NCI-H2029 (cell line): ENCODE measurements around the gene SLC45A1.

ENCODE experiments used
- DNase-seq: peaks from one replicate; lab custom pipeline; 2025; lab: John Stamatoyannopoulos, UW

SLC45A1 gene

DNA sequence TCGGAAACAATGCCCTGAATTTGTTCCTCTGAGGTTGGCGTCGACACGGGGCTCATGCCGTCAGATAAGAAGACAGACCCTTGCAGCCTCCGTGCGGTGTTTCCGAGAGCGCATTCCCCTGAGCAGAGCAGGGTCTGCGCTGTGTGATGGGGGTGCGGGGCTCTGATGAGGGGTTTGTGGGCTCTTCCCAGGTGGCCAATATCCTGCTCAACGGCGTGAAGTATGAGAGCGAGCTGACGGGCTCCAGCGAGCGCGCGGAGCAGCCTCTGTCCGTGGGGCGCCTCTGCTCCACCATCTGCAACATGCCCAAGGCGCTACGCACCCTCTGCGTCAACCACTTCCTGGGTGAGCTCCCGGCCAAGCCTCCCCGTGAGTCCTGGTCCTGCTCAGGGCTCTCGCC is 17.3 kb downstream of the SLC45A1 start:
- no peak for DNase-seq

DNA sequence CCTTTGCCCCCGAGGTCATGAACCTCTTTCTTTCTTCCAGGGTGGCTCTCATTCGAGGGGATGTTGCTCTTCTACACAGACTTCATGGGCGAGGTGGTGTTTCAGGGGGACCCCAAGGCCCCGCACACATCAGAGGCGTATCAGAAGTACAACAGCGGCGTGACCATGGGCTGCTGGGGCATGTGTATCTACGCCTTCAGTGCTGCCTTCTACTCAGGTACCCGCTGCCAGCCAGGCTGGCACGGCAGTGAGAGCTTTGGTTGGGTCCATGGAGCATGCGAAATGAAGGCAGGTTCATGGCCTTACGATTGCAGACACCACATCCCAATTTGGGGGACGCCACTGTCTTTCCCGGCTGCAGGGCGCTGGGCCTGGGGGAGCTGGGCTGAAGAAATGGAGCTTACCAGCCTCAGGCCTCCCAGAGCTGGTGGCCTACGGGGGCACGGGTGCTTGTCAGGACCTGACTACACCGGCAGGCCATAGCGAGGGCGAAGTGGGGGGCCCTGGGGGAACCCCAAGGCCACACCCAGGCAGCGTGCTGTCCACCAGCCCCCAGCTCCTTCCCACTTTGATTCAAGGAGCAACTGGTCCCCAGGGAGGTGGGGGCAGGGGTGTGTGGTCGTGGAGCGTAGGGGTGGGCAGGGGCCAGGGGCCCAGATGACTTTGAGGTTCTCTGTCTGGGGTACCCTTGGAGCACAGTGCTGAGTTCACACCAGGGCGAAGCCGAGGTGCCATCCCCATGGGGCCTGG is 20.0 kb downstream of the SLC45A1 start:
- no peak for DNase-seq

DNA sequence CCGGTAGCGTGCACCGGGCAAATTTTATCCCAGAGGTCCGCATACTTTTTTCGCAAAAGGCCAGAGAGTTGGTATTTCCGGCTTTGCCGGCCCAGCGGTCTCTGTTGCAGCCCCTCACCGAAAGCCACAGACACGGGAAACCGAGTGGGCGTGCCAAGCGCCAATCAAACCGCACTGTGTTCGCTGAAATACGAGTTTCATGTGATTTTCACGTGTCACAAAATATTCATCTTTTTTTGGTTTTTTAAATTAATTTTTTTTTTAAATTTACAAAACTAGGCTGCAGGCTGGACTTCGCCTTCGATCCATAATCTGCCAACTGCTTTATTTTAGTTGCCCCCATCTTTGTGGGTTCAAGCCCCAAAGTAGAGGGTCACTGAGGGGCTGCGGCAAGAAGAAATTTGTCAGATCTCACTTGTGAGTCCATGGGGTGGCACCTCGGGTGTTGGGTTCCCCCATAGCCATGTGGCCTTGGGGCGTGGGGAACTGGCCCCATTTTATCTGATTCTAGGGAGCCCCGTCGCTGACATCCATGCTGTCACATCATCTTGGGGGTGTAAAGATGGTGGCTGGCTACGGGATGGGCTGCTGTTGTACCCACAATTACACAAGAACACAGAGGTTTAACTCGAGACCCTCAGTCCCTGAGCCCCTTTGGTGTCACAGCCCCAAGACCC is 20.8 kb downstream of the SLC45A1 start:
- no peak for DNase-seq

DNA sequence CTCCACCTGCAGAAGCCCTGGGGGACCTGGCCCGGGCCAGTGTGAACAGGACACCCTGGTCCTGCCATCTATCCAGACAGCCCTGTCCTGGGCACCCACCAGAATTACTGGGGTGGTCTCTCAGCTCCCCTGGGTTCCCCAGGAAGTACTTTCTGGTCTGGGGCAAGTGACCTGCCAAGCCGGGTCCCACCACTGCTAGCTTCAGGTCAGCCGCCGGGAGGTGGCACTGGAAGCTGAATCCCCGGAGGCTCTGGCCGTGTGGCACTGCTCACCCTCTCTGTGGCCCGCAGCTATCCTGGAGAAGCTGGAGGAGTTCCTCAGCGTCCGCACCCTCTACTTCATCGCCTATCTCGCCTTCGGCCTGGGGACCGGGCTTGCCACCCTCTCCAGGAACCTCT is 21.3 kb downstream of the SLC45A1 start:
- no peak for DNase-seq

DNA sequence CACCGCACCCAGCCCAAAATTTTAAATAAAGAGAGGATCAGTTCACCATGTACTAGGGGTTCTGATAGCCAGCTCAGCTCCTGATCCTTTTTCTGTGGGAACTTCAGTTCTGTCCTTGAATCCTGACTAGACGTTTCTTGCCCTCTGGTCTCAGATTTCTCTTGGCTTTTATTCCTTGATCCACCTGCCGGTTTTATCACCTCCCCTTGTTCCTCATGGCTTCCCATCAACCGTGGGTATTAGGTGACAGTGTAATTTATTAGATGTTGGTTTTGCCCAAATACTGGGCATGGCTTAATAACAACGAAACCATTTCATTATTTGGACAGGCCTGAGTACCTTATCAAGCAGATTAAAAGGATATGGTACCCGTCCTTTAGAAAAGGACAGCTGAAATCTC is 22.5 kb downstream of the SLC45A1 start:
- no peak for DNase-seq

DNA sequence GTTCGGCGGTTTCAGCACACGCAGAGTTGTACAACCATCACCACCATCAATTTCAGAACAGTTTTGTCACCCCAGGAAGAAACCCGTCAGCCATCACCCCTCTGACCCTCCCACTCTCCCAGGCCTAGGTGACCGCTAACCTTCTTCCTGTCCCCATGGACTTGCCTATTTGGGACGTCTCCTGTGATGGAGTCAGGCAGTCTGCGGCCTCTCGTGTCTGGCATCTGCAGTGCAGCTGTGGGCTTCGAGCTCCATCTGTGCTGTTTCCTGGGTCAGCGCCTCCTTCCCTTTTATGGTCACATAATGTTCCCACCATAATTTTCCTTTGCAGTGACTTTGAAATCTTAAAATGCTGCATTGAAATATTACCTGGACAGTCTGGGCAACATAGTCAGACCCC is 24.4 kb downstream of the SLC45A1 start:
- no peak for DNase-seq

DNA sequence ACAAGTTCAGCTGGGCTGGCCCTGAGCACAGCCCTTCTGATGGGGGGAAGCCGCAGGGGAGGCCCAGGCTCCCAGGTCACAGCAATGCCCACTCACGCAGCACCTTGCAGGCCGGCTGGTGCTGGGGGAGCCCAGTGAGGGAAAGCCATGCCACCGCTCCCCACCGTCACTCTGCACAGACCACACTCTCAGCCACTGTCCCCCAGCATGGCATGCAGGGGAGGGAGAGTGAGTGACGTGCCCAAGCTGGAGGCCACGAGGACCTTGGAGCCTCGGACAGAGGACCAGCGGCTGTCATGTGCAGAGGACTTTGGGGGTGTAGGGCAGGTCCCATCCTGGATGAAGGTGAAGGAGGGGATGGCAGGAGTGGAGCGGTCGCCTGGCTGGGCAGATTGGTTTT is 25.1 kb downstream of the SLC45A1 start:
- no peak for DNase-seq

DNA sequence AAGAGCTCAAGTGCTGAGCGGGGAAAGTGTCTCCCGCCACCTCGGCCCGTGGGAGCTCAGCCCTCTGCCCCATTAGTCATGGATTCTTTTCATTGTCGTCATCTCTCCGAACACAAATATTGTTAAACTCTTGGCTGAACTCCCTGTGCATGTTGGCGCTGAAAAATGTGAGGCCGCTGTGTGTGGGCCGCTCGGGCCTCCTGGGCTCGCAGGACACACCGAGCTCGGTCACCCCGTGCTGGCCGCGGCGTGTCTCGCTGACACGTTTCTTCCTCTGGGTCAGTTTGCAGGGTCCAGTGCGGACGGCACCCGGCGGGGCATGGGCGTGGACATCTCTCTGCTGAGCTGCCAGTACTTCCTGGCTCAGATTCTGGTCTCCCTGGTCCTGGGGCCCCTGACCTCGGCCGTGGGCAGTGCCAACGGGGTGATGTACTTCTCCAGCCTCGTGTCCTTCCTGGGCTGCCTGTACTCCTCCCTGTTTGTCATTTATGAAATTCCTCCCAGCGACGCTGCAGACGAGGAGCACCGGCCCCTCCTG is 25.6 kb downstream of the SLC45A1 start:
- DNase-seq, result no peak

DNA sequence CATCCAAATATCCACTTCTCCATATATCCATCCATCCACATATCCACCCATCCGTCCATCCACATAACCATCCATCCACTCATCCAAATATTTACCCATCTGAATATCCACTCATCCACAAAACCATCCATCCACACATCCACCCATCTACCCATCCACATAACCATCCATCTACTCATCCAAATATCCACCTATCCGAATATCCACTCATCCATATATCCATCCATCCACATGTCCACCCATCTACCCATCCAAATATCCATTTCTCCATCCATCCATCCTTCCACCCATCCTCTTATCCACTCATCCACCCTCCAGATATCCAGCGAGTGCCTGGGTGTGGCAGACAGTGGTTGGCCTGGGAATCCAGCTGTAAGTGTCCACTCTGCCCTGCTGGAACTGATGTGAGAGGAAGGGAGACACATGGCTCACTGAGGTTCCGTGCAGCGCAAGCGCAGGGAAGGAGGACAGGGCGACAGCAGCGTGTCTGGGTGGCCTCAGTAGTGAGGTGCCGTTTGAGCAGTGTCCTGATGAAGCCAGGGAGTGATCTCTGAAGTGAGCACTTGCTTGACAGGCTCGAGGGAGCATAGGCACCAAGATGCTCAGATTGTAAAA is 27.1 kb downstream of the SLC45A1 start:
- DNase-seq, result no peak

DNA sequence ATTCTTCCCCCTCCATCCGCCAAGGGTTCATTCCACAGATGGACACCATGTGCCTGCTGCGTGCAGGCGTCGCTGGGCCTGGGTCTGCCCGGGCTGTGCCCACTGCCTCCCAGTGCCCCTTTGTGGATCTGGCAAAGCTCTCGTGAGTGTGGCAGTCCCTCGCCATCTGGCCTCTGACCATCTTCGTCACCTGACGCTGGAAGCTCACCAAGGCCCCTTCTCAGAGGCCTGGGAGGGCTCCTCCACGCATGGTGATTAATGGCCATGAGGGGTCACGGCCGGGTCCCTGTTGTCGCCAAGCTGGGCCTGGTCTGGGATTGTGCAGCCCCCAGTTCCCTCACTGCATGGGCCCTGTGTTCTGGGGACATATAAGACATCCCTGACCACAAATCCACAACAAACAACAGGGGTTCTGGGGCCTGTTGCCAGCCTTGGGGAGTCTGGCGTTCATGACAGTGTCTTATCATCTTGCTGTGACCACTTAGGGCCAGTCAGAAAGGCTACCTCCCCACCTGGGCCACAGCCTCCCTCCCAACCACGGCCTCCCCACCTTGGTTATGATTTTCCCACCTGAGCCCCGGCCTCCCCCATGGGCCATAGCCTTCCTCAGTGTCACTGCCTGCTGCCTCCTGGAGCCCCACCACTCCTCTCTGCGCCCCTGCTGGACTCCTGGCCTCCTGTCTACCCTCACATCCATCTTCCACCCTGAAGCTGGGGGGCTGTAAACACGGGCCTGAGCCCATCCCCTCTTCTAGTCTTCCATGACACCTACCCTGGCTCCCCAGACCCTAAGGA is 27.9 kb downstream of the SLC45A1 start:
- no peak for DNase-seq

DNA sequence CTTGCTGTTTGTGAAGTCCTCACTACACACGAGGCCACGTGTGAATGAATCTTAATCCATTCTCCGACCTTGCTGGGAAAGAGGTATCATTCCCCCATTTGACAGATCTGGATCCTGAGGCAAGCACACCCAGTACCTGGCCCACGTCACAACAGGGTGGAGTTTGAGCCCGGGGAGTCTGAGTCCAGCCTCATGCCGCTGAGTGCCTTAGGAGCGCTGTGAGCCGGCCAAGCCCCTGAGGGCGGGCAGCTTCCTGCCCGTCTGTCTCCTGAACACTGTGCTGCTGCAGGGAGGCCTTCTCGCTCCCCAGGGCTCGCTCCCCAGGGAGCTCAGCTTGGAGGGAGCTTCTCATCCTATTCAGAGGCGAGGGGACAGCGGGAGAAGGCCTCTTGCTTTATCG is 29.7 kb downstream of the SLC45A1 start:
- DNase-seq, result no peak

DNA sequence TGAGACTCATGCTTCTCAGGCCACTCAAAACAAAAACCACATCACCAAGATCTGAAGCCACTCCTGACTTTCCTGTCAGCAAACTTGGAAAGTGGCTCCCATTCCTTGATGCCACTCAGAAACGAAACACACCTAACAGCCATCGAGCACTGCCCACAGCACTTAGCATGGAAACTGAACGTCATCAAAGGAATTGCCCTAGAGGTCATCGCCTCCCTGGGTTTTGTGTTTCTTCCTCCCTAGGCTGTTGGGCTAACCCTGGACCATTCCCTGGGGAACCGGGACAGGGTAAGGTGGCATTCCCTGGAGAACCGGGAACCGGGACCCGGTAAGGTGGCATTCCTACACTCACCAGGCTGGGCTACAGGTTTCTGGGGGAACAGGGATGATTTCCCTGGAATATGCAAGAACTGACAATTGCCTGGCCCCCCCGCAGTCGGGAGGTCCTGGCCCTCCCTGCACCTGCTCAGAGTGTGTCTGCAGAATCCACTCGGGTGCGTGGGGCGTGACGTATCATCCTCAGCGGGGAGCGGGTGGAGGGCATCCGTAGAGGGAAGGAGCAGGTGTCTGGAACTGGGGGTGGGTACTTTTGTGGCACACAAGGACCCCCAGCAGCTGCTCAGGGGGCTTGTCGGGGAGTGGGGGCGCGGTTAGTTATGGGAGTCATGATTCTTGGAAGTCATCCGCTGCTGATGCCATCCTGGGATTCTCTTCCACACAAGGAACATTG is 30.3 kb downstream of the SLC45A1 start:
- no peak for DNase-seq

DNA sequence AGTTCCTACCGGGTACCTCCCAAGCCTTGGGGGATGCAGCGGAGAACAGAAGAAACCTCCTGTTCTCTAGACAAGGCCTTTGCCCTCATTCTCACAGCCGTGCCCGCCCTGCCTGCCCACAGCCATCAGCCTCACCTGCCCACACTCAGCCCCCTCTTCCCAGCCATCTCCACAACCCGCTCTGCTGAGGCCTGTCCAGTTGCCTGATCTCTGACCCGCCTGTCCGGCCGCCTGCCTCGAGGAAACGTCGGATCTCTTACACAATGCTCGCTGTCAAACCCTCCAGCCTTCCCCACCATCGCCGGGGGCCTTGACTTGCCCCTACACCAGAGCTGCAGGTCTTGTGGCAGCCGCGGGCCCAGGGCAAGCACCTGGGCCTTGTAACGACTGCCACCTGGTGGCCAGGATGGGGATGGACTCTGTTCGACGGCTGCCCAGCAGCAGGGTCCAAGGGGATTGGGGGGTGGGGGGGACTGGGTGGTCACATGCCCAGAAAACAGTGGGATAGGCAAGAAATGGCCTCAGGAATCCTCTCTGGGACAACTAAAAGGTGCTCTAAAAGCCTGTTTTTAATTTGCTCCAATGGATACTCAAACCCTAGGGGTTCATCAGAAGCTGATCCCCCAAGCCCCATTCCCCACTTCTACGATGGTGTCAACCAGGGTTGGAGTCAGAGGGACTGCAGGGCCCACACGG is 31.0 kb downstream of the SLC45A1 start:
- DNase-seq, result no peak

DNA sequence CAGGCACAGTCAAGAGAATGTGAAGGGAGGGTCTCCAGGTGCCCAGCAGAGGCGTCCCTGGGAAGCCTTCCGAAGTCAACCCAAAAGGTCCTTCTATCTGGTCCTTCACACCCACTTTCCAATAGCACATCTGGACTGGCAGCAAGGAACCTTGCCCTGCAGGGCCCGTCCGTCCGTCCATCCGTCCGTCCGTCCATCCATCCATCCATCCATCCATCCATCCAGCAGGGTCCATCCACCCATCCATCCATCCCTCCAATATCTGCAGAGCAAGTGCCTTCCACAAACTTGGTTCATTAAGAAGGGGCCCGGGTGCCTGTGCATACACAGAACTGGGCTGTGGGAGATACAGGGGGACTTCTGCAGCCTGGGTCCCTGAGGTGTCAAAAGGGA is 31.6 kb downstream of the SLC45A1 start:
- no peak for DNase-seq

DNA sequence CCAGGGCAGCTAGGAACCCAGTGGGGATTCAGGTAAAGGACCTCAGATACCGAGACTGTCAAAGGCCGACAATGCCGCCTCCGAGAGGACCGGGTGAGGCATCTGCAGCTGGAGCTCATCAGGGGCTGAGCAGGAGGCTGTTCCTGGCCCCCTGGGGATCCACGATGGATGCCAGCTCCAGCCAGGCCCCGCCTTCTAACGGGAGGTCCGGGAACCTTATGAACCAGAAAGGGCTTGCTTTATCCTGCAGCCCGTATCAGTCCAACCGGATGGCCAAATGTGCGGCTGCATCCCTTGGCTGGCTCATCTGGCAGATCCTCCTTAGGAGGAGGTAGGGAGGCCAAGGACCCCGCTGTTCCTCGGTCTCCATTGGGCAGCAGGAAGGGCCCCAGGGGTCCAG is 32.0 kb downstream of the SLC45A1 start:
- no peak for DNase-seq

DNA sequence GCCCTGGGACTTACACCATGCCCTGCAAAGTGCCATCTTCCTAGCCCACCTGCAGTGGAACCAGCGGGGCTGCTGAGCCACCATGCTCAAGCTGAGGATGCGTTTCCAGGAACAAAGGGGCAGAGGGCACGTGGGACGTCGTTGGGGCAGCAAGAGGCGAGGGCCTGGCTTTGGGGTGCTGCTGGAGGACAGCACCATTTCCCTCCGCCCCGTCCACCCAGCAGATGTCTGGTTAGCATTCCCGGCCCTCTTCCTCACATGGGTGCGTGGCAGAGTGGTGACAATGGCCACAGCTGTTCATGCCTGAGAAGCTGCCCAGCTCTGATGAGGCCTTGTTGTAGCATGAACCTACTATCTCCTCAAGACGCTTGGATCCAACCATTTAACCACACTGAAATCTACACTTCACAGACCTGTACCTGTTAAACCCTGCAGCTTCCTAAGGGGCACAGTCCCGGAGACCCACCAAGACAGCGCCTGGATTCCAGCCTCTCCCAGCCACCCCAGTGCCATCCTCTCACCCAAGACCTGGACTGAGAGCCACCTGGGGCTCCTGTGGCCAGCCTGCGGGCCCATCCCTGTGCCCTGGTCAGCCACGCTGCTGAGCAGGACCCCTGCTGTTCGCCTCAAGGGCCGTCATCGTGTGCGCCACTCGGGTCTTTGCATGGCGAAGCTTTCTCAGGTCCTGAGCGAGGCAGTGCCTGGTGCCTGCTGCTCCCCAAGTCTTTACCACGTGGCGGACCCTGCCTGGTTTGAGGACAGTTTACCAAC is 33.2 kb downstream of the SLC45A1 start:
- DNase-seq, result no peak

DNA sequence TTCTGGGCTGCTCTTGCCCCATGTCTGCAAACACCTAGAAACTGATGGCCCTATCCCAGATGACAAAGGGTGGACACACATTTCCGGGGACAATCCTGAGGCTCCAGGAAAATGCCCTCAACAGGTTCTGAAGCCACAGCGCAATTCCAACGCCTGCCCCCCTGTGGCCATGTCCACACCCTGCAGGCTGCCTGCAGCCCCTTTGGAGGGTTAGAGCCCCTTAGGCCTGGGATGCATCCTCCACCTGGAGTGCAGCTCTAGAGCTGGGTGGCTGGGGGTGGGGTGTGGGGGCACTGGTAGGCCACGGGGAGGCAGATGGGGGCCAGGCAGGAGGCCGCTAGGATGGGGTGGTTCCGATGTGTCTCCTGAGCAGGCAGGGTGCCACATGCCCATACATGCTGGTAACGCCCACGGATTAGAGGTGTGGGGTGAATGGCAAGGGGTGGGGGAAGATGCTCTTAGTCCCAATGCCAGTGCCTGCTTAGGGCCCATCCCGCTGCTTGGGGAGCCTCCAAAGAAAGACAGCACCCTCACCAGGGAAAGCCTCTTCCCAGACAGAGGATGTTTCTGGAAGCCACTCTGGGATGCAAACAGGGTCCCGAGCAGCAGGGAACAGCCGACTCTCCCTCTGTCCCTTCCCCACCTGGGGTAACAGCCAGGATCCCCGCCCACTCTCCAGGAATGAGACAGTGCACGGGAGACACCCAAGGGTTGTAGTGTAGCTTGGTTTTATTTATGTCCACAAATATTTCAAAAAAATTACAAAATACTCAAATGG is 34.0 kb downstream of the SLC45A1 start:
- no peak for DNase-seq

DNA sequence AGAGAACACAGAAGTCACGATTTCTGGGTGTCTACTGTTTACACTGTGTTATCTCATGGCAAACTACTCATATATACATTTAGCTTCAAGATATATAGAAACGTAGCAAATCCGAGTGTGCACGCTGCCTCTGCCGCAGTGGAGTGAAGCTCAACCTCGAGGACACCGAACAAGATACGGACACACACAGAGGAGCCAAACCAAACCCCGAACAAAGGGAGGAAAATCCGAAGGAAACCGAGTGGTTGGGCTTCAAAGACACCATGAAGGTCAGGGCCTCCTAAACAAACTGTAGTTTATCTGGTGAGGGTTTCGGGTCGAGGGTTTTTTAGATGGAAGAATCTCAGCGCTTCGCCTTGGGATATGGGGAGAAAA is 34.5 kb downstream of the SLC45A1 start:
- no peak for DNase-seq
